ENCODE measurements around the gene BRD1.

BRD1 gene

DNA sequence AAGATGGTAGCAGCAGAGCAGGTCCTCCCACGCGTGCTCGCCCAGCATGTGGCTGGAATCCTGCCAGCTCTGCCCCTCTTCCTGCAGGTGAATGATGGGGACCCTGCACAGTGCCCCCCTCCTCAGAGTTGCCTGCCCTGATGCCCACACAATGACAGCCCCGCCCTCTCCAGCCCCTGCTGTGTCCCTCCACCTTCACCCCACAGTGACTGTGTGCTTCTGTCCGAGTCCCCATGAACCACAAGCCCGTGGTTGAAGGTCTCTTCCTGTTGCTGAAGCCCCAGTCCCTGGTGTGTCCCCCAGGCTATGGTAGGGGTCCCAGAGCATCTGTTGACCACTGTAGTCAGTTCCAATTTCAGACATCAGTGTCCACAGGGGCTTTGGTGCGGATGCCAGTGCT, 71.0 kb downstream of the BRD1 start:
- H3K27me3 ChIP-seq (ENCODE audit: control insufficient read depth, insufficient read depth, low read length, poor library complexity, severe bottlenecking), result no peaks in the 10 kb centered on the region
- no peak overlapping the region for H3K27ac ChIP-seq (ENCODE audit: insufficient read depth, low read depth, low read length, poor library complexity, severe bottlenecking)
- no peak overlapping the region for H3K4me3 ChIP-seq (ENCODE audit: insufficient read depth, low read depth, low read length)
- peaks cover 2% of the 10 kb centered on the region for H3K9me3 ChIP-seq (ENCODE audit: control insufficient read depth, low read length)
- 90 to 92% methylated on average over 7 of the region's 7 CpGs for WGBS, 2 experiments
- peaks cover 3% of the 10 kb centered on the region for H3K4me1 ChIP-seq (ENCODE audit: control insufficient read depth, insufficient read depth, low read length)
- H3K36me3 ChIP-seq (ENCODE audit: control insufficient read depth, insufficient read depth, low read length), result no peaks in the 10 kb centered on the region

DNA sequence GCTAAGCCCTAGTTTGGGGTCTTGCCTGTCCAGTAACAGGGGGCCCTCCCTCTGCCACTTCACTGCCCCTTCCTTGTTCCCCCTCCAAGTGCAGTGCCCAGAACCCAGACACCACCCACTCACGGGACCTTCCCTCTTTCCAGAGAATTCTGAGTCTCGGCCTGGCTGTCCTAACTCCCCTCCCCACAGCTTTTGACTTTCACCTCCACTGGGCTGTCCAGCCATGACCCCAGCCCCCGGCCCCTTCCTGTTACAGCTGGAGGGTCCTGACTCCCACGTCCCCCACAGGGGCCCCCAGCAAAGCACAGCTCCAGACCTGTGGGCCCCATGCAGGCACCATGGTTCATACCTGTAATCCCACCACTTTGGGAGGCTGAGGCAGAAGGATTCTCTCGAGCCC, 71.5 kb downstream of the BRD1 start:
- H3K27me3 ChIP-seq (ENCODE audit: control insufficient read depth, insufficient read depth, low read length, poor library complexity, severe bottlenecking), result no peaks in the 10 kb centered on the region
- 87 to 92% methylated on average over 5 of the region's 5 CpGs for WGBS, 2 experiments
- H3K36me3 ChIP-seq (ENCODE audit: control insufficient read depth, insufficient read depth, low read length), result no peaks in the 10 kb centered on the region

DNA sequence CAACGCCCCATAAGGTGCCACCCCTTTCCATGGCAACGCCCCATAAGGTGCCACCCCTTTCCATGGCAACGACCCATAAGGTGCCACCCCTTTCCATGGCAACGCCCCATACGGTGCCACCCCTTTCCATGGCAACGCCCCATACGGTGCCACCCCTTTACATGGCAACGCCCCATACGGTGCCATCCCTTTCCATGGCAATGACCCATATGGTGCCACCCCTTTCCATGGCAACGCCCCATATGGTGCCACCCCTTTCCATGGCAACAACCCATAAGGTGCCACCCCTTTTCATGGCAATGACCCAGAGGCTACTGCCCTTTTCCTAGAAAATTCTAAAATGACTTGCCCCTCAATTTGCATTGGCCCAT, 72.1 kb downstream of the BRD1 start:
- Histone ChIP-seq H3K27me3 (ENCODE audit: control insufficient read depth, insufficient read depth, low read length, poor library complexity, severe bottlenecking) (no peaks in the 10 kb centered on the region), H3K27ac (ENCODE audit: insufficient read depth, low read depth, low read length, poor library complexity, severe bottlenecking) (no peak overlapping the region), H3K36me3 (ENCODE audit: control insufficient read depth, insufficient read depth, low read length) (no peaks in the 10 kb centered on the region), H3K4me1 (ENCODE audit: control insufficient read depth, insufficient read depth, low read length) (peaks cover 6% of the 10 kb centered on the region), H3K9me3 (ENCODE audit: control insufficient read depth, low read length) (peaks cover 2% of the 10 kb centered on the region), H3K4me3 (ENCODE audit: insufficient read depth, low read depth, low read length) (no peak overlapping the region)
- 90 to 92% methylated on average over 10 of the region's 10 CpGs for WGBS, 2 experiments

More for the DNA sequence above, 71.5 kb downstream of the BRD1 start:
- Histone ChIP-seq H3K9me3 (ENCODE audit: control insufficient read depth, low read length) (peaks cover 2% of the 10 kb centered on the region), H3K4me1 (ENCODE audit: control insufficient read depth, insufficient read depth, low read length) (peaks cover 6% of the 10 kb centered on the region), H3K27ac (ENCODE audit: insufficient read depth, low read depth, low read length, poor library complexity, severe bottlenecking) (no peak overlapping the region), H3K4me3 (ENCODE audit: insufficient read depth, low read depth, low read length) (no peak overlapping the region)

DNA sequence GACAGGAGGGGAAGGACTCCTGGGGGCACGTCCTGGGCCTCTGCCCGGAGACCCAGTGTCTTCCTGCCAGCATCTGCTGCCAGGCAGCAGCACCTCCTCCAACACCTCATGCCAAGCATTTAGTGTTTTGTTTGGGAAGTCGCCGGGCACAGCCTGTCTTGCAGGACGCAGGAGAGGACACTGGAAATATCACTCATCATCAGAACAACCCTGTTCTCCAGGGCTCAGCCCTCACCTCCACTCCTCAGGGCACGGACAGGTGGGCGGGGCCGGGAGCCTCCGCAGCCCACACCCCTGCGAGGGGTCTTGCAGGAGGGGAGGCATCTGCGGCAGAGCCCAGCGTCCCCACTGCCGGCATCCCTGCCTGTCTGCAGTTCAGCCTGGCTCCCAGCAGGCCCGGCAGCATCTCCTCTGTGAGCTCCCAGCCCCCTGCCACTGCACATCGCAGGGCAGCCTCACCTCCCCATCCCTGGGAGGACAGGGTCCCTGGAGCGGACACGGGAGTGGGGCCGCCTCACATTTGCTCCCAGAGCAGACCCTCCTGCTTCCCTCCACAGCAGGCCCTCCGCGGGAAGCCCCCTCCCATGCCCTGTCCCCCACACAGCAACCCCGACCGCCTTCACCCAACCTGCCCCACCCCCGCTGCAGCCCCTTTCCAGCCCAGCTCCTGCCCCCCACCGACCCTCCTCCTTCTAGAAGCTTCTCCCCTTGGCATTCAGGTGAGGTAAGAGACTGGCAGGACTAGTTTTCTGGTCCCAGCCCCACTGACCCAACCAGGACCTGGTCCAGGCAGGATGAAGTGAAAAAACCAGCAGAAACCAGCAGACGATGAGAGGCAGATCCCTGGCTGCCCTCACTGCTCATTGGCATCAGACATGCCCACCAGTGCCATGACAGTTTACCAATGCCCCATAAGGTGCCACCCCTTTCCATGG, 72.7 kb downstream of the BRD1 start:
- WGBS, 2 experiments, result 77 to 79% methylated on average over 24 to 25 of the region's 25 CpGs
- Histone ChIP-seq H3K27ac (ENCODE audit: insufficient read depth, low read depth, low read length, poor library complexity, severe bottlenecking) (no peak overlapping the region), H3K4me3 (ENCODE audit: insufficient read depth, low read depth, low read length) (no peak overlapping the region)

DNA sequence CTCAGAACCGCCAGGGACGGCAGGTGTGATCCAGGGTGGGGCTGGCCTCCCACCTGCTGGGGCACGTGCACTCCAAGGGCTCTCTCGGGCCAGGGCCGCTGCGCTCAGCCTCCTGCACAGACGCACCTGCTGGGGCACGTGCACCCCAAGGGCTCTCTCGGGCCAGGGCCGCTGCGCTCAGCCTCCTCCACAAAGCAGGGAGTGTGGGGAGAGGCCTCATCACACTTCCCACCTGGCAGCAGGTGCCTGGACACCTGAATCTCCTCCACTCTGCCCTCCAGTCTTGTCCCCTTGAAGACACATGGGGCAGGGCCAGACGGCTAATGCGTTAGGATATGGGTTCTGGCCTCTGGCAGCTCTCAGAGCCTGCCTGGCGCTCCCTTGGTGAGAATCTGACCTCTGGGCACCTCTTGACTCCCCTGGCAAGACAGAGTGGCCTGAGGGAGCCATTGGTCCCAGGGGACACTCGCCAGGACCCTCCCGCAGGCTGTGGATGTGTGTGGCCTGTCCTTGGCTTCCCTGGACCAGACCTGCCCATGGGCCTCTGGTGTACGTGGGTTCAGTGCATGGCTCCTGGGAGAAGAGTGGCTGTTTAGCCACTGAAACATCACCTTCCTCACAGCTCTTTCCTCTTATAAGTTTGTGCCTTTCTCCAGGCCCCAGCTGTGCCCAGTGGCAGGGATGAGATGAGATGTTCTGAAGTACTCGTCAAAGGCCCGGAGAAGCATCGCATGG, 73.5 kb downstream of the BRD1 start:
- peaks cover 6% of the 10 kb centered on the region for H3K4me1 ChIP-seq (ENCODE audit: control insufficient read depth, insufficient read depth, low read length)
- no peaks in the 10 kb centered on the region for H3K27me3 ChIP-seq (ENCODE audit: control insufficient read depth, insufficient read depth, low read length, poor library complexity, severe bottlenecking)
- 89 to 90% methylated on average over 20 of the region's 20 CpGs for WGBS, 2 experiments
- no peak overlapping the region for H3K27ac ChIP-seq (ENCODE audit: insufficient read depth, low read depth, low read length, poor library complexity, severe bottlenecking)
- no peaks in the 10 kb centered on the region for H3K36me3 ChIP-seq (ENCODE audit: control insufficient read depth, insufficient read depth, low read length)
- no peak overlapping the region for H3K4me3 ChIP-seq (ENCODE audit: insufficient read depth, low read depth, low read length)
- H3K9me3 ChIP-seq (ENCODE audit: control insufficient read depth, low read length), result peaks cover 2% of the 10 kb centered on the region

More for the DNA sequence above, 72.7 kb downstream of the BRD1 start:
- H3K9me3 ChIP-seq (ENCODE audit: control insufficient read depth, low read length), result peaks cover 2% of the 10 kb centered on the region
- no peaks in the 10 kb centered on the region for H3K27me3 ChIP-seq (ENCODE audit: control insufficient read depth, insufficient read depth, low read length, poor library complexity, severe bottlenecking)
- H3K4me1 ChIP-seq (ENCODE audit: control insufficient read depth, insufficient read depth, low read length), result peaks cover 6% of the 10 kb centered on the region
- H3K36me3 ChIP-seq (ENCODE audit: control insufficient read depth, insufficient read depth, low read length), result no peaks in the 10 kb centered on the region

DNA sequence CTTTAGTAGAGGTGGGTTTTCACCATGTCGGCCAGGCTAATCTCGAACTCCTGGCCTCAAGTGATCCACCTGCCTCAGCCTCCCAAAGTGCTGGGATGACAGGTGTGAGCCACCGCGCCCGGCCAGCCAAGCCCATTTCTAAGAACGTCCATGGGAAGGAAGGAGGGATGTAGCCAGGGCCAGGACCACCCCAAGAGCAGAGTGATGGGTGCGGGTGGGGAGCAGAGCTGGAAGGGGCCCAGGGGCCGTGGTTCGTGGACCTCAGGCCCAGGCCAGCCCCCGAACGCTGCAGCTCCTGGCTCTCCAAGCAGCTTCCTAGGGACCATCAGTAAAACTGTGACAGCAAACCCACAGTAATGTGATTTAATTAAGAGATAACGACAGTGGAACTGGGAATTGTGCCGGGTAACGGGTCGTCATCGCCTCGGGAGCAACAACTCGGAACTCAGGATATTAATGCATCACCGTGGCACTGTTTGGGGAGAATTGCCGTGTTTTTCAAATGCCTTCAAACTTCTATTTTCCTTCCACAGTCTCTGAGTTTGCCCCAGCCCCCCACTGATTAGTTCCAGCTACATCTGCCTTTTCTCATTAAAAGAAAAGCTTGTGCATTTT, 74.3 kb downstream of the BRD1 start:
- H3K4me1 ChIP-seq (ENCODE audit: control insufficient read depth, insufficient read depth, low read length), result peaks cover 6% of the 10 kb centered on the region
- H3K4me3 ChIP-seq (ENCODE audit: insufficient read depth, low read depth, low read length), result no peak overlapping the region
- peaks cover 2% of the 10 kb centered on the region for H3K9me3 ChIP-seq (ENCODE audit: control insufficient read depth, low read length)
- H3K27me3 ChIP-seq (ENCODE audit: control insufficient read depth, insufficient read depth, low read length, poor library complexity, severe bottlenecking), result no peaks in the 10 kb centered on the region
- WGBS, 2 experiments, result 92 to 95% methylated on average over 20 of the region's 20 CpGs
- H3K27ac ChIP-seq (ENCODE audit: insufficient read depth, low read depth, low read length, poor library complexity, severe bottlenecking), result no peak overlapping the region
- no peaks in the 10 kb centered on the region for H3K36me3 ChIP-seq (ENCODE audit: control insufficient read depth, insufficient read depth, low read length)

DNA sequence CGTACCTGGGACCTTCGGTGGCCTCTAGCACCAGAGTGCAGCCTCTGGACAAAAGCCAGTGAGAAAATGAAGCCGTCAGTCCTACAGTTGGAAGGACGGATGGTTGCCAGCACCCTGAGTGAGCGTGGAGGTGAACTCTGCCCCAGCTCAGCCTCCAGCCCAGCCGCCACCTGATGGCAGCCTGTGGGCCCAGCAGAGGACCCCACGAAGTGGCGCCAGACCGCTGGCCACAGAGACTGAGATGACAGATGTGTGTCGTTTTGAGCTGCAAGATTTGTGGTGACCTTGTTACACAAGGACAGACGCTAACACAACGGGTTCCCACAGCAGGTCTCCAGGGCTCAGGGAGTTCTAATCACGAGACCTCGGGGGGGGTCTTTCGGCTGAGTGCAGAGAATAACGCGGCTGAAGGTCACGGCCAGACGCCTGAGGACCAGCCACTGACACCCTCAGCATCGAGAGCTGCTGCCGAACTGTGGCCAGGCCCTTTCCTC, 75.0 kb downstream of the BRD1 start:
- peaks cover 6% of the 10 kb centered on the region for H3K4me1 ChIP-seq (ENCODE audit: control insufficient read depth, insufficient read depth, low read length)
- 86 to 89% methylated on average over 21 of the region's 21 CpGs for WGBS, 2 experiments
- no peaks in the 10 kb centered on the region for H3K36me3 ChIP-seq (ENCODE audit: control insufficient read depth, insufficient read depth, low read length)
- H3K27me3 ChIP-seq (ENCODE audit: control insufficient read depth, insufficient read depth, low read length, poor library complexity, severe bottlenecking), result no peaks in the 10 kb centered on the region
- H3K4me3 ChIP-seq (ENCODE audit: insufficient read depth, low read depth, low read length), result no peak overlapping the region
- peaks cover 2% of the 10 kb centered on the region for H3K9me3 ChIP-seq (ENCODE audit: control insufficient read depth, low read length)
- H3K27ac ChIP-seq (ENCODE audit: insufficient read depth, low read depth, low read length, poor library complexity, severe bottlenecking), result no peak overlapping the region

DNA sequence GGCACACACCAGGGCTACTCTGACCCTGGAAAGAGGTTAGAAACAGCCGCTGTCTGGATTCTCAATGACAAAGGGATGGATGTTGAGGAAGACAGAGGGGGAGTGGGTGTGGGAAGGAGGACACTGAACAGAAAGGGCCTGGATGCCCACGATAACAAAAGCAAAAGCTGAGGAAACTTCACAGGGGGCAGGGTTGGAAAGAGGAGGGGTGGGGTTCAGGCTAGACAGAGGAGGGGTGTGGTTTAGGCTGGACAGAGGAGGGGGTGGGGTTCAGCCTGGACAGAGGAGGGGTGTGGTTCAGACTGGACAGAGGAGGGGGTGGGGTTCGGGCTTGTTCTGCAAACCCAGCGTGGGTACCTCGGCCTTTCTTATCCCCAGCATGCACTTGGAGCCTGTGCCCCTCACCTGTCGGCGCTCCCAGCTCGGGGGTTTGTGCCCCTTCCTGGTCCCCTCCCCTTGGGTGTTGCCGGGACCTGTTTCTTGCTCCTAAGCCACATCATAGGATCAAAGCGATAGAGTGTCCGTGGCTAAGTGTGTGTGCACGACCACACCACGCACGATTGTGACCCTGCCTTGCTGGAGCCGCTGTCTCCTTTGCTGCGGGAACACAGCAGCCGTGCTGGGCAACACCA, 75.6 kb downstream of the BRD1 start:
- no peaks in the 10 kb centered on the region for H3K27me3 ChIP-seq (ENCODE audit: control insufficient read depth, insufficient read depth, low read length, poor library complexity, severe bottlenecking)
- peaks cover 2% of the 10 kb centered on the region for H3K9me3 ChIP-seq (ENCODE audit: control insufficient read depth, low read length)
- H3K27ac ChIP-seq (ENCODE audit: insufficient read depth, low read depth, low read length, poor library complexity, severe bottlenecking), result no peak overlapping the region
- no peak overlapping the region for H3K4me3 ChIP-seq (ENCODE audit: insufficient read depth, low read depth, low read length)
- no peaks in the 10 kb centered on the region for H3K36me3 ChIP-seq (ENCODE audit: control insufficient read depth, insufficient read depth, low read length)
- WGBS, 2 experiments, result 84% methylated on average over 17 of the region's 17 CpGs
- peaks cover 6% of the 10 kb centered on the region for H3K4me1 ChIP-seq (ENCODE audit: control insufficient read depth, insufficient read depth, low read length)

DNA sequence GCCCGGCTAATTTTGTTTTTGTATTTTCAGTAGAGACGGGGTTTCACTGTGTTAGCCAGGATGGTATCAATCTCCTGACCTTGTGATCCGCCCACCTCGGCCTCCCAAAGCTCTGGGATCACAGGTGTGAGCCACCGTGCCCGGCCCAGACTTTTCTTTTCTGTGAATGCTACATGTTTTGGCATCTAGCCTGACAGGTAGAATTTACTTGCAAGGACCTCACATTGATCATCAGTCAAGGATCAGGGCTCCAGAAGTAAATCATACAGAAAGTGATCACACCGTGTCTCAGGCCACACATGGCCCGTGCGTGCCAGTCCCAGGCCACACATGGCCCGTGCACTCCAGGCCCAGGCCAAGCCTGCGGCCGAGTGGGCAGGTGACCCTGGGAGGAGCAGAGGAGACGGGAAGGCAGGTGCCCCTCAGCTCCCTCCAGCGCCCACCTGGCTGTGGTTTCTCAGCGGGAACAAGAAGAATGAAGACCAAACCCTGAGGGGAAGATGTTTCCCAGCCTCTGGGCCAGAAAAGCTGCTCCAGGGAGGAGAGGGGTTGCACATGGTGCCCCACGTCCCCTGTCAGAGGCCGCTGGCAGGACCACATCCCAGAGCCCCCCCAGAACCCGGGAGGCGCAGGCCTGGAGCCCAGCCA, 76.2 kb downstream of the BRD1 start:
- H3K36me3 ChIP-seq (ENCODE audit: control insufficient read depth, insufficient read depth, low read length), result no peaks in the 10 kb centered on the region
- no peak overlapping the region for H3K27ac ChIP-seq (ENCODE audit: insufficient read depth, low read depth, low read length, poor library complexity, severe bottlenecking)
- no peaks in the 10 kb centered on the region for H3K27me3 ChIP-seq (ENCODE audit: control insufficient read depth, insufficient read depth, low read length, poor library complexity, severe bottlenecking)
- no peak overlapping the region for H3K4me3 ChIP-seq (ENCODE audit: insufficient read depth, low read depth, low read length)
- peaks cover 2% of the 10 kb centered on the region for H3K9me3 ChIP-seq (ENCODE audit: control insufficient read depth, low read length)
- peaks cover 6% of the 10 kb centered on the region for H3K4me1 ChIP-seq (ENCODE audit: control insufficient read depth, insufficient read depth, low read length)
- WGBS, 2 experiments, result 90% methylated on average over 19 of the region's 19 CpGs
